Activated CD8-positive, alpha-beta memory T cell treated with anti-CD3 and anti-CD28 coated beads for 48 hours (primary cell): Measurements from ENCODE around the gene CEP97.
"Not testable (repeated sequence)": the region's sequence is repeated elsewhere in the genome, so short reads cannot be mapped to it uniquely, and the experiment has no call there.

Experiments used
- DNase-seq, 3 experiments: peaks; one replicate each; pipeline ENCODE4 v3.0.0-alpha.2; 2020; ENCODE audit warnings: low read depth in 2 of 3, low spot score in 2 of 3

Gene CEP97

GRCh38 chr3:101724329-101725193 lies at the start of gene CEP97:
CEP97 (plus strand) TSS chr3:101724614; CDS start chr3:101724677, 63 bp downstream.
- DNase-seq: peak; percentile 75 to 88 (median 79)

DNA sequence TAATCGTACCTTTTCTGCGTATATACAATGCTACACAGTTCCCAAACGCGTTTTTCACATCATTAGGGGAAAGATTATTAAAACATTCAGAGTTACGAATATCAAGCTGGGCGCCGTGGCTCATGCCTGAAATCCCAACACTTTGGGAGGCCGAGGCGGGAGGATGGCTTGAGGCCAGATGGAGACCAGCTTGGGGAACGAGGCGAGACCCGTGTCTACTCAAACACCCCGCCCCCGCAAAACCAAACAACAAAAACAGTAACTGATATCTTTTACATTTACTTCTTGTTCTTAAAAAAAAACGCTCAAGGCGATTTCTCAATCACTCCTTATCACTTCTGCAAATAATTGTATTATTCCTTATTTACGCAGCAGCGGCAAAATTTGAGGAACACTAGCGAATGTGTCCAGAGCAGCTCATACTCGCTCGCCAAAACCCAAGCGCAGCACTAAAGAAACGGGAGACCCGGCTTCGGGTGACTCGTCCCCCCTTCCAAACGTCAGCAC lies 48.7 kb upstream of the CEP97 start:
- no peak for DNase-seq

GRCh38 chr3:101676216-101676764 lies 48.1 kb upstream of the CEP97 start:
- peak; percentile 82 to 97 (median 89) for DNase-seq

- peak; percentile 99 for DNase-seq
Observed at GRCh38 chr3:101676765-101677435, 47.5 kb upstream of the CEP97 start, which contains the start of gene ZBTB11. ZBTB11 (minus strand) TSS chr3:101677132; CDS start chr3:101676914, 218 bp downstream.

DNA sequence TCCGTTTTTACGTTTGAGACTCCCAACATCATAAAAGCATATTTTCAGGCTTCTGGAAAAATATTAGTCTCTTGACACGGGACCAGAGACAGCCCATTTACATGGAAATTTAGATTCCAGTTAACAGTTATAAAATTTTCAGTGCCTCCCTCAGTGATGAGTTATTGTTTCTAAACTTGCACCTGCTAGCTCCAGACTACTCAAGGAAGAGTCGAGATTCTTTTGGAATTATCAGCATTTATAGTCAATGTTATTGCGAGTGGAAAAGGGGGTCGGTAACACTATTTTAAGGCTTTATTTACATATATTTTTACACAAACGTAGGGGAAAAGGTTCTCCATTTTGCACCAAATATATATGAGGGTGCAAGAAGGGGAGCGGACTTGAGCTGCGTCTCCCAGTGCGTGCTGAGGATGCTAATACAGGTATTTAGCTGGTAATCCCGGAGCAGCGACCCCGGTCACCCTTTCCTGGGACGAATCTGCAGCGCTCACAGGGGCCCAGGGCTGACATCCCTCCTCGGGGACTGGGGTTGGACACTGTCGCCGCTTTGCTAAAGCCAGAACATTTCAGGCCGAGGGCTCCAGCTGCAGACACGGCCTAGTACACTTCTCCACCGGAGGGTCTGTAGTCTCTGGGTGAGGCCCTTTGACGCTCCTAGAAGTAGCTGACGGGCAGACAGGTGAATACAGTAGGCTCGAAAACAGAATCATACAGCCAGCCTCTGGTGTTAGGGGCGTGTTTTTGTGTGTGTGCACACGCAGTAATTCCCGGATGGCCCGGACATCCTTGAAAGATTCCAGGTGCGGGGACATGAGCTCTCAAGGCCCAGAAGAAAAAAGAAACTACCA lies 46.8 kb upstream of the CEP97 start:
- no peak for DNase-seq

DNA sequence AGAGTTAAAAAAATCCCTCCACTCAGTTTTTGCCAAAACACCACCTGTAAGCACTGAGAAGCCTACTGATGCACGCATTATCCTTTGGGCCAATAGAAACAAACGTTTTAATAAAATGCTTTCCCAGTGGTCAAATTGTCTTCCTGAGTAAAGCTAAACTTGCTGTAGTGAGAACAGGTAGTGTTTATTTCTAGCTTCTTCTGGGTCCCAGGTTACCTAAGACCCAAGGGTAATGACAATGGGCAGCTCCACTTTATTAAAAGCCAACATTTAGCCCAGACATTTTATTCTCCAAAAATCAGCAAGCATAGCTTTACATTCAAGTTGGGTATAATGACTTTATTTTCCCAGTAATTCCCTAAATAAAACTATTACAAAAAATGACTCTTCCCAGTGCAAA lies 45.6 kb upstream of the CEP97 start:
- DNase-seq: not testable (repeated sequence)

- no peak for DNase-seq
Observed at GRCh38 chr3:101680466-101680865, 43.9 kb upstream of the CEP97 start.

- no peak for DNase-seq
Observed at GRCh38 chr3:101685050-101685400, 39.4 kb upstream of the CEP97 start.

- DNase-seq: no peak
Observed at GRCh38 chr3:101685870-101686307, 38.5 kb upstream of the CEP97 start.

GRCh38 chr3:101687142-101687931 lies 37.1 kb upstream of the CEP97 start:
- DNase-seq: no peak

- no peak for DNase-seq
Observed at GRCh38 chr3:101689286-101689685, 35.1 kb upstream of the CEP97 start.

- DNase-seq: no peak
Observed at GRCh38 chr3:101690972-101691371, 33.4 kb upstream of the CEP97 start.

GRCh38 chr3:101691685-101692671 lies 32.4 kb upstream of the CEP97 start:
- not testable (repeated sequence) for DNase-seq

DNA sequence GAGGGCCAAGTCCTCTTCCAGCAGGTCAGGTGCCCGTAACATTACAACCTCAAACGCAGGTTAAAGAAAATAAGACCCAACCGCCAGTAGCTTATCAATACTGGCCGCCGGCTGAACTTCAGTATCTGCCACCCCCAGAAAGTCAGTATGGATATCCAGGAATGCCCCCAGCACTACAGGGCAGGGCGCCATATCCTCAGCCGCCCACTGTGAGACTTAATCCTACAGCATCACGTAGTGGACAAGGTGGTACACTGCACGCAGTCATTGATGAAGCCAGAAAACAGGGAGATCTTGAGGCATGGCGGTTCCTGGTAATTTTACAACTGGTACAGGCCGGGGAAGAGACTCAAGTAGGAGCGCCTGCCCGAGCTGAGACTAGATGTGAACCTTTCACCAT lies 30.9 kb upstream of the CEP97 start:
- DNase-seq: not testable (repeated sequence)

DNA sequence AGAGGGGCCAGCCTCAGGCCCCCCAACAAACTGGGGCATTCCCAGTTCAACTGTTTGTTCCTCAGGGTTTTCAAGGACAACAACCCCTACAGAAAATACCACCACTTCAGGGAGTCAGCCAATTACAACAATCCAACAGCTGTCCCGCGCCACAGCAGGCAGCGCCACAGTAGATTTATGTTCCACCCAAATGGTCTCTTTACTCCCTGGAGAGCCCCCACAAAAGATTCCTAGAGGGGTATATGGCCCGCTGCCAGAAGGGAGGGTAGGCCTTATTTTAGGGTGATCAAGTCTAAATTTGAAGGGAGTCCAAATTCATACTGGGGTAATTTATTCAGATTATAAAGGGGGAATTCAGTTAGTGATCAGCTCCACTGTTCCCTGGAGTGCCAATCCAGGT lies 29.6 kb upstream of the CEP97 start:
- not testable (repeated sequence) for DNase-seq

DNA sequence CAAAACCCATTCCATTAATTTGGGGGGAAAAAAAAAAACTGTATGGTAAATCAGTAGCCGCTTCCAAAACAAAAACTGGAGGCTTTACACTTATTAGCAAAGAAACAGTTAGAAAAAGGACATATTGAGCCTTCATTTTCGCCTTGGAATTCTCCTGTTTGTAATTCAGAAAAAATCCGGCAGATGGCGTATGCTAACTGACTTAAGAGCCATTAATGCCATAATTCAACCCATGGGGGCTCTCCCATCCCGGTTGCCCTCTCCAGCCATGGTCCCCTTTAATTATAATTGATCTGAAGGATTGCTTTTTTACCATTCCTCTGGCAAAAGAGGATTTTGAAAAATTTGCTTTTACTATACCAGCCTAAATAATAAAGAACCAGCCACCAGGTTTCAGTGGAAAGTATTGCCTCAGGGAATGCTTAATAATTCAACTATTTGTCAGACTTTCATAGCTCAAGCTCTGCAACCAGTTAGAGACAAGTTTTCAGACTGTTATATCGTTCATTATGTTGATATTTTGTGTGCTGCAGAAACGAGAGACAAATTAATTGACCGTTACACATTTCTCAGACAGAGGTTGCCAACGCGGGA lies 28.5 kb upstream of the CEP97 start:
- no peak for DNase-seq

DNA sequence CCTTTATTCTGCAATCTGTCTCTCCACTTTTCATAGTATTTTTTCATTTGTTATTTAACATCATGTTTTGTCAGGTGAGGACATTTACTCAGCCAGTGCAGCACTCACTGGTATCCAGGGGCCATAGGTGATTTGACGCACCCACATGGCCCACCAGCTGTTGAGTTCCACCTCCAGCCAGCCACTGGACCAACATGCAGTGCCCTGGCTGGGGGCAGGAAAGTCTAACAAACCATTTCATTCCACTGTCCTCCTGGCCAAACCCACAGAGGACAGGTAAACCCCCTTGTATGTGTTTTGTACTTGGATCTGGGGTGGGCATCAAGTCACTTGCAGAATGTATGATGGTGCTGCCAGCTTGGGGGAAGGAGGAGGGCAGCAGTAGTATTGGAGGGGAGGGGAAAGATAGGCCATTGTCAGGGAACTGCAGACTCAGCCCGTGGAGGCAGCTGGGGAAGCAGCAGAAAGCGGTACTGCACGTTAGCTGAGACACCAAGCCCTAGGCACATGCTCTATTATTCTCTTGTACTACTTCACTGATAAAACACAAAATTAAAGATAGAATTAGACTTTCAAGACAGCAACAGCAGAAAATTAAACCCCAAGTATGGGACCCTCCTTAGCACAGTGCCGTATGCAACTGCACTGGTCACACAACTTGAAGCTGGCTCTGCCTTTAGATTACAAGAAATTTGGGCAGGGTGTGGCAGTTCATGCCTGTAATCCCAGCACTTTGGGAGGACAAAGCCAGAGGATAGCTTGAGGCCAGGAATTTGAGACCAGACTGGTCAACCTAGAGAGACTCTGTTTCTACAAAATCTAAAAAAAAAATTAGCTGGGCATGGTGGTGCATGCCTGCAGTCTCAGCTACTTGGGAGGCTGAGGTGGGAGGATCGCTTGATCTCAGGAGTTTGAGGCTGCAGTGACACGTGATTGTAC lies 22.4 kb upstream of the CEP97 start:
- no peak for DNase-seq
